Anterior cingulate cortex (tissue), 58 donors: ENCODE measurements around the gene NLK.
"Not testable (repeated sequence)": the region's sequence is repeated elsewhere in the genome, so short reads cannot be mapped to it uniquely, and the experiment has no call there.

Experiments
- DNase-seq, 58 donors: peaks; one replicate each; lab custom pipeline; 2025; lab: John Stamatoyannopoulos, UW

The NLK gene

GRCh38 chr17:28071179-28071578 lies 28.7 kb downstream of the NLK start:
- DNase-seq = no peak

GRCh38 chr17:28071891-28072606 lies 29.6 kb downstream of the NLK start:
- no peak for DNase-seq

DNA sequence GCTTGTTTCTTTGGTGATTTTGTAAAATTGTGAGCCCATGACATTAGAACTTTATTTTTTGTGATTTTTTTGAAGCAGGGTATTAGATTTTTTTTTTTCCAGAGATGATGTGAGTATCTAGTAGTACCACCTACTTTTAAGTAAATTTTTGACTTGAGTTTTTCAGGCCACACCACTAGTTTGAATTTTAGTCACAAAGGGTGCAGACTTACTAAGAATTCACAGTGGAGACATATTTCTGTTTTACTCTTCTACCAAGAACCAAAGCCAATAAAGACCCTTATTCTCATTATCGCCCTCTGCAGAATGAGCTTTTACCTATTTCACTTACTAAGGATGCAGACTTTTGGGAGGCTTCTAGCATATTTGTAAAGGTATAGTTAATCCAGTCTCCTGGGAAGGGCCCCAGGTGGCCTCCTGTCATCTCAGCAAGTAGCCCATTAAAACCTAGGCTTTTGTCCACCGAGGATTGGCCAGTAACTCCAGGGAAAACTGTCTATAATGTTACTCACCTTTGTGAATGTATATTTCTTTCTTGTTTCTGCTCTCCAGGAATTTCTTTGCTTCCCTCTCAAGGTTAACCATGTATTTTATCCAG lies 30.6 kb downstream of the NLK start:
- no peak for DNase-seq

DNA sequence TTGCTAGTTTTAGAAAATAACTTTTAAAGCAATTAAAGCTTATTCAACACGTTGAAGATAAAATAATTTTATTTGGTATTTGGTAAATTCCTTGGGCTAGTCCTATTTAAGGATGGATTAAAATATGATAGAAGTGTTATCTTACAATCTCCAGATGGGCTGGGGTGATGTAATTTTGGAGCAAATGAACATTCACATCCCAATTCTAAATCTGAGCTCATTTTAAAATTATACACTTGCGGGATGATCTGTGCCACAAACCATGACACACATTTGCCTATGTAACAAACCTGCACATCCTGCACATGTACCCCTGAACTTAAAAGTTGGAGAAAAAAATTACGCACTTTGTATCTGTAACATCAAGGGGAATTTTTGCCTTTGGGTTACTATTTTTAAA lies 31.5 kb downstream of the NLK start:
- no peak for DNase-seq

DNA sequence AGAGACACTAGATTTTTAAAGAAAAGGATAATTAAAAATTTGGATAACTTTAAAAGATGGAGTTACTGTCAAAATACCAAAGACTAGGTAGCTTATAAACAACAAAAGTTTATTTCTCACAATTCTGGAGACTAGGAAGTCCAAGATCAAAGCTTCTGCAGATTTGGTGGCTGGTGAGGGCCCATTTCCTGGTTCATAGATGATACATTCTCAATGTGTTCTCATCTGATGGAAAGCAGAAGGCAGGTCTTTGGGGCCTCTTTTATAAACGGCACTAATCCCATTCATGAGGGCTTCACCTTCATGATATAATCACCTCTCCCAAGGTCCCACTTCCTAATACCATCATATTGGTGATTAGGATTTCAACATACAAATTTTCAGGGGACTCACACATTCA lies 33.7 kb downstream of the NLK start:
- no peak for DNase-seq

DNA sequence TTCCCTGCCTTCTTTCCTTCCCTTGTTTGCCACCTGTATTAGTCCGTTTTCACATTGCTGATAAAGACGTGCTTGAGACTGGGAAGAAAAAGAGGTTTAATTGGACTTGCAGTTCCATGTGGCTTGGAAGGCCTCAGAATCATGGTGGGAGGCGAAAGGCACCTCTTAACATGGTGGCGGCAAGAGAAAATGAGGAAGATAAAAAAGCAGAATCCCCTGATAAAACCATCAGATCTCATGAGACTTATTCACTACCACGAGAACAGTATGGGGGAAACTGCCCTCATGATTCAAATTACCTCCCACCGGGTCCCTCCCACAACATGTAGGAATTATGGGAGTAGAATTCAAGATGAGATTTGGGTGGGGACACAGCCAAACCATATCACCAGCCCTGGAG lies 34.7 kb downstream of the NLK start:
- not testable (repeated sequence) for DNase-seq

DNA sequence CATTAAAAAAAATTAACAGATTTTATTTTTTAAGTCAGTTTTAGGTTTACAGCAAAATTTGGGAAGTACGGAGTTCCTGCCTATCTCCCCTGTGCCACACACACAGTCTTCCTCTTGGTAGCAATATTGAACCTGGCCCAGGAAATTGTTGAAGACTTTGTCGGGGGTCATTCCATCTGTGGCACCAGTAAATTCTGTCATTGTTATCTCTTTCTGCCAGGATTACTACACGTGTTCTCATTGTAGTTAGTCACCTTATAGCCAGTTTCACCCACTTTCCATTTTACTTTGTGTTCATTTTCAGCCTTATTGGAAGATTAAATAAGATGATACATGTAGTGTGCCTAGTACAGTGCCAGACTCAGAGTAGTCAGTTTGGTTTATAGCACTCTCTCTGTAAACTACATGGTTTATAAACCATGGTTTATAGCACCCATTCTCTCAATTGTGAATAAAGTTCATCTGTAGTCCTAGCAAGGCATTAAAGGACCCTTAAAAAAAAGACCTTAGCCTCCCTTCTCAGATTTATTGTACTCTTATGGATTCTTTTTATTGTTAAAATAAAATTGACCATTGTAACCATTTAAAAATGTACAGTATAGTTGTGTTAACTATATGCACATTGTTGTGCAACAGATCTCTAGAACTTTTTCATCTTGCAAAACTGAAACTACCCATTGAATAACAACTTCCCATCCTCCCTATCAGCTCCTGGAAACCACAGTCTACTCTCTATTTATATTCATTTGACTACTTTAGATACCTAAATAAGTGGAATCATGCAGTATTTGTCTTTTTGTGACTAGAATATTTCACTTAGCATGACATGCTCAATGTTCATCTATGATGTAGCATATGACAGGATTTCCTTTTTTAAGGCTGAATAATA lies 36.1 kb downstream of the NLK start:
- no peak for DNase-seq

- DNase-seq = no peak
Observed at GRCh38 chr17:28081467-28081866, 39.0 kb downstream of the NLK start.

DNA sequence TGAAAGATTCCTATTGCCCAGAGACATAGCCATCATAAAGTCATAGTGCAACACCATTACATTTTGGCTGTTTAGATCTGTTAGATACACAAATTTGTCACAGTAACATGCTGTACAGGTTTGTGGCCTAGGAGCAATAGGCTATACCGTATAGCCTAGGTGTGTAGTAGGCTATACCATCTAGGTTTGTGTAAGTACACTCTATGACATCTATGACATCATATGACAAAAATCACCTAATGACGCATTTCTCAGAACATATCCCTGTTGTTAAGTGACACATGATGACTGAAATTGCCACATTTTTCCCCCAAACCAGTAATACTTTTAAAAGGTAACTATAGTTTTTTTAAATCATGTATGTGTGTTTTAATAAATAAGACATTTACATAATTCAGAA lies 43.3 kb downstream of the NLK start:
- no peak for DNase-seq

DNA sequence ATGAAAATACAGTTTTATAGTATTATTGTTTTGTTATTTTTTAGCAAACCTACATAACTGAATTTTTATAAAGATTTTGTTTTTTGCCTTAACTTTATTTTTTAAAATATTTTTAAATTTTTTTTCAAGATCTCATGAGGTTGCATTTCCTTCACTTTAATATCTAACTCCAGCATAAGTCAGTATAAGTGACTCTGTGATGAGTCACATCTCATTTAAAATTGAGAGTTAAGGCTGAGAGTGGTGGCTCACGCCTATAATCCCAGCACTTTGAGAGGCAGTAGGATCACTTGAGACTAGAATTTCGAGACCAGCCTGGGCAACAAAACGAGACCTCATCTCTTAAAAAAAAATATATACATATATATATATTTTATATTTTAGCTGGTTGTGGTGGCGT lies 44.0 kb downstream of the NLK start:
- DNase-seq = no peak

DNA sequence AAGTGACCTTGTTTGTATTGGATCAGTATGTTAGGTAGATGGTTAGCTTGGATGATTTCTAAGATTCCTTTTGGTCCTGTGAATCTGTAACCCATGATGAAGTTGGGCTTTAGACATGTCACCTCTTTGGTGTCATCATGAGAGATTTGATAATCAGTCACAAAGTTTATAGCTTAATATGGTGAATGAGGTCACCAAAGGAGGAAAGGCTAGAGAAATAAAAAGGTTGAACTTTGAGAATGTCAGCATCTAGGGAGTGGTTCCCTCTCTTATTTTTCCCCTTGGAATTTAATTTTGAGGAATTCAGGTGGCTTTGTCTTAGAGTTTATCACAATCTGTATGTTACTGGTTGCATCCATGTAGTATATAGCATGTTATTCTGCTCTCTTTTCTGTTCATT lies 45.3 kb downstream of the NLK start:
- no peak for DNase-seq

- DNase-seq = no peak
Observed at GRCh38 chr17:28090551-28090950, 48.1 kb downstream of the NLK start.

DNA sequence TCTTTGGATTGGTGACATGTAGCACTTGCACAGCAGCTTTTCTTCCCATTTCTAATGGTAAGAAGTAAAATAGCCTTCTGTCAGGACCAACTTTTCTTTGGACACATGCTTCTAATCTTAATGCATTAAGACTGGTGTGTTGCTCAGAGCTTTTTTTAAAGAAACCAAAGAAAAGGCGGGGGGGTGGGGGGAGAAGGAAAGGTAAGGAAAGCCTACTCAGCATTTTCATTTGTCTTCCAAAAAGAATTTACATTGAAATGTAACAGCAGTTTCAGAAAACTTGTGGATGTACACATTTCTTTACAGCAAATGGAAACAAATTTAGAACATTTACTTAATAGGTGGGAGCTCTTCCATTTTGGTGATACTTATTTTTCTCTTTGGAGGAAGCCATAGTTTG lies 49.6 kb downstream of the NLK start:
- no peak for DNase-seq

GRCh38 chr17:28093999-28094716 lies 51.7 kb downstream of the NLK start:
- no peak for DNase-seq

DNA sequence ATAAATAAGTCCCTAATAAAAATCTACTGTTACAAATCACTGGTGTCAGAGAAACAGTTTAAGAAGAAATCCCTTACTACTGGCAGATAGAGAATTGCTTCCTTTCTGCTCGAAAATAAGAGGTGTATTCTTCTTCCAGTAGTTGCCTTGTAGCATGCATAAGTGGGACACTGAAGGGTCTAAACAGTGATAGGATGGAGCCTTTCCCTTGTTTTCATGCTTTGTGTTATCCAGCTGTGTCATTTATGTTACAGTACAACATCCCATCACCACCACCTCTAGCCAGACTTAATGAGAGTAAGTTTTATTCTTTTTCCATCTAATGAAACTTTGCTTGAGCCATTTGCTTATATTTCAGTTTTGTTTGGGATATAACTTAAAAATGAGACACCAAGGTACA lies 54.3 kb downstream of the NLK start:
- no peak for DNase-seq

GRCh38 chr17:28097254-28097653 lies 54.8 kb downstream of the NLK start:
- DNase-seq = no peak

GRCh38 chr17:28097901-28098300 lies 55.4 kb downstream of the NLK start:
- no peak for DNase-seq

- not testable (repeated sequence) for DNase-seq
Observed at GRCh38 chr17:28098591-28098990, 56.1 kb downstream of the NLK start.

DNA sequence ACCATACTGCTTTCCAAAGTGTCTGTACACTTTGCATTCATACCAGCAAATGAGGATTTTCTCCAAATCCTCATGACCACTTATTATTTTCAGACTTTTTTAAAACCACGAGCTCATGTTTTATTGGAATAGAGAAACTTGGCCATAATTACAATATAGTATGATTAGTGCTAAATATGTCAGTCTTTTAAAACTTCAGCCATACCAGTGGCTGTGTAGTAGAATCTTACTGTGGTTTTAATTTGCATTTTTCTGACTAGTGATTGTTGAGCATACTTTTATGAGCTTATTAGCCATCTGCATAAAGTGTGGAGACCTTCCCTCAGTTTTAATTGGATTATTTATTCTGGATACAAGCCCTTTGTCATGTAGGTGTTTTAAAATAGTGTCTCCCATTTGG lies 57.8 kb downstream of the NLK start:
- no peak for DNase-seq

DNA sequence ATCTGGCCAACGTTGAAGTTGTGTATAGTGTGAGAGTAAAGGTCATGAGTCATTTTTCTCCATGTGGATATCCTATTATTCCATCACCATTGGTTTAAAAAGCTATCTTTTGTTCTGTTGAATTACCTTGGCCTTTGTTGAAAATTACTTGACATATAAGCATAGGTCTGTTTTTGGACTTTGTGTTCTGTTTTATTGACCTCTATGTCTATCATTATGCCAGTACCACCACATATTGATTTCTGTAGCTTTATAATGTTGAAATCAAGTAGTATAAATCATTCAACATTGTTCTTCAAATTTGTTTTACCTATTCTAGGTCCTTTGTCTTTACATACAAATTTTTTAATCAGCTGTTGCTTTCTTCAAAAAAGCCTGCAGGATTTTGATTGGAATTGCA lies 58.5 kb downstream of the NLK start:
- DNase-seq = no peak

DNA sequence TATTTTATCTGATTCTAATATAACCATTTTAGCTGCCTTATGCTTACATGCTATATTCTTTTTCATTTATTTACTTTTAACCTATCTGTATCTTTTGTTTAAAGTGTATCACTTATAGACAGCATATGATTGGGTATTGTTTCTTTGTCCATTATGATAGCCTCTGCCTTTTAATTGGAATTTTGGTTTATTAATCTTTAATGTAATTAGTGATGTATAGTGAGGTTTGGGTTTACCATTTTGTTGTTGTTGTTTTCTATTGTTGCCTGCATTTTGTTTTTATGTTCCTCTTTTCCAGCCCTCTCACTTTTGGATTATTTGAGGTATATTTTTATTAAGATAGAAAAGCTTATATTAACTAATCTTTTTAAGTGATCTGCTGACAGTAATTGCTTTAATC lies 59.4 kb downstream of the NLK start:
- no peak for DNase-seq
